K562 (cell line): ENCODE data around the gene CHAD. TPM values are rescaled to one million over a fixed set of nuclear protein-coding genes. Genes with fewer than 3 reads are reported as not detected.
A peak's percentile ranks its signal among the peaks of the same experiment; 100 is the strongest.

Experiments used
- ARNT ChIP-seq, 2 experiments: fragments of 450-650 bp; IDR thresholded peaks; 2 replicates each; pipeline ENCODE4 v1.6.1; 2016; ENCODE audit warnings: mild to moderate bottlenecking in 1 of 2
- CHD7 ChIP-seq: fragments of 200-600 bp; sonication (generic); IDR thresholded peaks from one replicate; pipeline ENCODE4 v1.6.1; 2012; ENCODE audit warnings: mild to moderate bottlenecking, low read depth, low read length, inconsistent platforms
- E2F3 ChIP-seq: fragments of 250-450 bp; sonication (Bioruptor Pico); IDR thresholded peaks from 2 replicates; pipeline ENCODE4 v1.4.0; 2020; ENCODE audit warnings: mild to moderate bottlenecking
- FOXK1 ChIP-seq: sonication (generic); formaldehyde crosslinking; IDR thresholded peaks from 2 replicates; pipeline ENCODE4 v1.8.0; 2022; ENCODE audit warnings: missing genetic modification reagents, mild to moderate bottlenecking, borderline replicate concordance
- HDGF ChIP-seq: fragments of 450-650 bp; IDR thresholded peaks from 2 replicates; pipeline ENCODE4 v1.6.1; 2016
- MYNN ChIP-seq, 2 experiments: sonication (generic); formaldehyde crosslinking in 1 of 2; IDR thresholded peaks; 2 replicates each; pipeline versions ENCODE4 v1.5.0 to v1.6.1; 2016 to 2020; ENCODE audit warnings: antibody characterized with exemption in 1 of 2, missing genetic modification reagents in 1 of 2
- NCOA6 ChIP-seq: fragments of 450-650 bp; IDR thresholded peaks from 2 replicates; pipeline ENCODE4 v1.6.1; 2017; ENCODE audit warnings: mild to moderate bottlenecking
- TCF3 ChIP-seq: sonication (generic); formaldehyde crosslinking; IDR thresholded peaks from 2 replicates; pipeline ENCODE4 v1.4.0; 2020; ENCODE audit warnings: mild to moderate bottlenecking, missing genetic modification reagents
- TEAD2 ChIP-seq: fragments of 450-650 bp; IDR thresholded peaks from 2 replicates; pipeline ENCODE4 v1.6.1; 2016; ENCODE audit warnings: missing genetic modification characterization, control low read depth, missing compliant biosample characterization
- TEAD4 ChIP-seq, 2 experiments: sonication (generic) in 1 of 2; formaldehyde crosslinking in 1 of 2; IDR thresholded peaks; 2 replicates each; pipeline versions ENCODE4 v1.6.1 to v1.8.0; 2012 to 2022; ENCODE audit warnings: borderline replicate concordance in 1 of 2, inconsistent platforms in 1 of 2, low read length in 1 of 2, mild to moderate bottlenecking in 1 of 2, missing genetic modification reagents in 1 of 2
- ZNF354B ChIP-seq: fragments of 250-450 bp; sonication (Bioruptor Pico); IDR thresholded peaks from 2 replicates; pipeline ENCODE4 v1.4.0; 2020
- polyA plus RNA-seq, 8 experiments: library from polyadenylated mRNA; depleted of rRNA in 4 of 8; stranded (reverse) in 5 of 8; unstranded in 3 of 8; fragments of >200 nt; fragmentation: Nextera tagmentation in 2 of 8; fragmentation: Illumina TruSeq in 1 of 8; extraction: Ambion mirVana in 2 of 8; extraction: Trizol in 1 of 8; gene quantifications; 2 replicates each; pipeline versions ENCODE4 v1.2.1 to v1.2.3, GENCODE V29; 2011 to 2014; ENCODE audit warnings: inconsistent platforms in 1 of 8, missing spikeins in 1 of 8
- total RNA-seq, 7 experiments: library from RNA; depleted of rRNA in 6 of 7; stranded (reverse); fragments of >200 nt in 6 of 7; fragmentation: Illumina TruSeq in 2 of 7; extraction: Trizol in 2 of 7; gene quantifications; 2 replicates each; pipeline versions ENCODE4 v1.2.1 to v1.2.3, GENCODE V29; 2011 to 2021; ENCODE audit warnings: low replicate concordance in 1 of 7
- TF ChIP-seq, protein P1 (sequence below), 2 experiments: fragments of 450-650 bp; conservative IDR thresholded peaks; 2 replicates each; pipeline ENCODE4 v1.6.1; 2017; ENCODE audit warnings: mild to moderate bottlenecking in 2 of 2, moderate library complexity in 2 of 2
- TF ChIP-seq, protein P2 (sequence below): sonication (generic); formaldehyde crosslinking; IDR thresholded peaks from 2 replicates; pipeline ENCODE4 v1.8.0; 2023; ENCODE audit warnings: mild to moderate bottlenecking, missing genetic modification reagents
- TF ChIP-seq, protein P3 (sequence below): sonication (generic); IDR thresholded peaks from 2 replicates; pipeline ENCODE4 v1.6.1; 2016

Gene CHAD
- total and polyA plus RNA-seq, 9 of the 15 experiments (the other 6 are each of a cell fraction or from before 2014, with no cell fraction given) = not detected

DNA sequence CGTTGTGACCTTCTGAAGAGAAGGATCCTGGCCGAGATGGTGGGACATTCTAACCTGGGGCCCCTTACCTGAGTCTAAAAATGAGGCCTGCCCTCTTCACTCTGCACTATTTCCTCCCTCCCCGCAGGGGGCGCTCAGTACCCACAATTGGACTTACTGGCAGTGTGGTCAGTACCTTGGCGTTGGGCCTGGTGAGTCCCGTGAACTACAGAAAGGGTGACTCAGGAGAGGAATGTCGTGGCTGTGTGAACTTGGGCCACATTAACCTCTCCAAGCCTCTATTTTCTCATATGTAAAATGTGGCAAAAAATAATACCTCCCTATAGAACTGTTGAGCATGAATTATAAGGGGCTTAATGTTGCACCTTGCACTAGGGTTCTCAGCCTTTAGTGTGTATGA, 13.8 kb upstream of the CHAD start (continued):
- TF ChIP-seq, protein P1, sequence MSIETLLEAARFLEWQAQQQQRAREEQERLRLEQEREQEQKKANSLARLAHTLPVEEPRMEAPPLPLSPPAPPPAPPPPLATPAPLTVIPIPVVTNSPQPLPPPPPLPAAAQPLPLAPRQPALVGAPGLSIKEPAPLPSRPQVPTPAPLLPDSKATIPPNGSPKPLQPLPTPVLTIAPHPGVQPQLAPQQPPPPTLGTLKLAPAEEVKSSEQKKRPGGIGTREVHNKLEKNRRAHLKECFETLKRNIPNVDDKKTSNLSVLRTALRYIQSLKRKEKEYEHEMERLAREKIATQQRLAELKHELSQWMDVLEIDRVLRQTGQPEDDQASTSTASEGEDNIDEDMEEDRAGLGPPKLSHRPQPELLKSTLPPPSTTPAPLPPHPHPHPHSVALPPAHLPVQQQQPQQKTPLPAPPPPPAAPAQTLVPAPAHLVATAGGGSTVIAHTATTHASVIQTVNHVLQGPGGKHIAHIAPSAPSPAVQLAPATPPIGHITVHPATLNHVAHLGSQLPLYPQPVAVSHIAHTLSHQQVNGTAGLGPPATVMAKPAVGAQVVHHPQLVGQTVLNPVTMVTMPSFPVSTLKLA (conservative IDR thresholded peaks at IDR 0.05) = no peak; a peak in 2 of 4 replicates
- TF ChIP-seq, protein P2, sequence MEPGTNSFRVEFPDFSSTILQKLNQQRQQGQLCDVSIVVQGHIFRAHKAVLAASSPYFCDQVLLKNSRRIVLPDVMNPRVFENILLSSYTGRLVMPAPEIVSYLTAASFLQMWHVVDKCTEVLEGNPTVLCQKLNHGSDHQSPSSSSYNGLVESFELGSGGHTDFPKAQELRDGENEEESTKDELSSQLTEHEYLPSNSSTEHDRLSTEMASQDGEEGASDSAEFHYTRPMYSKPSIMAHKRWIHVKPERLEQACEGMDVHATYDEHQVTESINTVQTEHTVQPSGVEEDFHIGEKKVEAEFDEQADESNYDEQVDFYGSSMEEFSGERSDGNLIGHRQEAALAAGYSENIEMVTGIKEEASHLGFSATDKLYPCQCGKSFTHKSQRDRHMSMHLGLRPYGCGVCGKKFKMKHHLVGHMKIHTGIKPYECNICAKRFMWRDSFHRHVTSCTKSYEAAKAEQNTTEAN = no peak
- TF ChIP-seq E2F3 (CRISPR knock-in tag) = no peak
- no peak for TF ChIP-seq CHD7
- no peak for TF ChIP-seq ZNF354B (CRISPR knock-in tag)
- TF ChIP-seq ARNT (IDR thresholded peaks at IDR 0.05) = no peak
- 0 out of 2 replicates have a peak, but pooled peaks have one; percentile 54 for TF ChIP-seq MYNN (IDR thresholded peaks at IDR 0.05)
- TF ChIP-seq MYNN (CRISPR knock-in tag; IDR thresholded peaks at IDR 0.05) = no peak
- TF ChIP-seq HDGF = no peak
- TF ChIP-seq, protein P3, sequence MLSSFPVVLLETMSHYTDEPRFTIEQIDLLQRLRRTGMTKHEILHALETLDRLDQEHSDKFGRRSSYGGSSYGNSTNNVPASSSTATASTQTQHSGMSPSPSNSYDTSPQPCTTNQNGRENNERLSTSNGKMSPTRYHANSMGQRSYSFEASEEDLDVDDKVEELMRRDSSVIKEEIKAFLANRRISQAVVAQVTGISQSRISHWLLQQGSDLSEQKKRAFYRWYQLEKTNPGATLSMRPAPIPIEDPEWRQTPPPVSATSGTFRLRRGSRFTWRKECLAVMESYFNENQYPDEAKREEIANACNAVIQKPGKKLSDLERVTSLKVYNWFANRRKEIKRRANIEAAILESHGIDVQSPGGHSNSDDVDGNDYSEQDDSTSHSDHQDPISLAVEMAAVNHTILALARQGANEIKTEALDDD = peak; percentile 60; the same call in 1 of the 2 replicates
- TF ChIP-seq TEAD4 (IDR thresholded peaks at IDR 0.05; ENCODE audit: low read length) = peak; percentile 46
- TF ChIP-seq TEAD4 (CRISPR knock-in tag; IDR thresholded peaks at IDR 0.05; ENCODE audit: borderline replicate concordance) = no peak
- TF ChIP-seq NCOA6 = no peak
- TF ChIP-seq TCF3 (CRISPR knock-in tag) = no peak
- peak; percentile 66; the same call in 1 of the 2 replicates for TF ChIP-seq TEAD2 (tag)
- TF ChIP-seq FOXK1 (CRISPR knock-in tag) = no peak
